Gastroesophageal sphincter (tissue), 4 donors: Measurements from ENCODE around the gene ZNF784. TPM values are rescaled to one million over a fixed set of nuclear protein-coding genes. Genes with fewer than 3 reads are reported as not detected.

Experiments
- ATAC-seq: fragments of 150-250 bp; one replicate; pipeline ENCODE4 v1.9.1; 2016; ENCODE audit warnings: mild to moderate bottlenecking, moderate library complexity
- H3K27ac ChIP-seq, 4 donors: fragments of 200-600 bp; sonication (generic) in 3 of 4; 1 replicate in 3 of 4; 2 replicates in 1 of 4; pipeline ENCODE4 v1.5.1; 2016 to 2019
- H3K27me3 ChIP-seq: fragments of 200-600 bp; sonication (generic); one replicate; pipeline ENCODE4 v1.5.1; 2019
- H3K36me3 ChIP-seq, 2 donors: fragments of 200-600 bp; sonication (generic); one replicate each; pipeline ENCODE4 v1.5.1; 2019; ENCODE audit warnings: control low read depth in 1 of 2
- H3K4me1 ChIP-seq, 3 donors: fragments of 200-600 bp; sonication (generic); 1 replicate in 2 of 3; 2 replicates in 1 of 3; pipeline ENCODE4 v1.5.1; 2016 to 2019; ENCODE audit warnings: control low read depth in 2 of 3
- H3K4me3 ChIP-seq, 2 donors: fragments of 200-600 bp; sonication (generic); one replicate each; pipeline ENCODE4 v1.5.1; 2019; ENCODE audit warnings: mild to moderate bottlenecking in 1 of 2, moderate library complexity in 1 of 2
- H3K9me3 ChIP-seq, 3 donors: fragments of 200-600 bp; sonication (generic); one replicate each; pipeline ENCODE4 v1.5.1; 2017 to 2019; ENCODE audit warnings: control low read depth in 2 of 3
- CTCF ChIP-seq, 4 experiments: fragments of 200-600 bp in 2 of 4; fragments of 450-650 bp in 2 of 4; sonication (generic) in 1 of 4; IDR thresholded peaks; one replicate each; pipeline ENCODE4 v1.5.1; 2017 to 2019; ENCODE audit warnings: antibody characterized with exemption in 4 of 4, mild to moderate bottlenecking in 2 of 4, moderate library complexity in 2 of 4
- EP300 ChIP-seq: sonication (generic); formaldehyde crosslinking; IDR thresholded peaks from one replicate; pipeline ENCODE4 v1.6.1; 2017; ENCODE audit warnings: antibody characterized with exemption, mild to moderate bottlenecking
- POLR2A ChIP-seq, 2 donors: fragments of 450-650 bp; IDR thresholded peaks; one replicate each; pipeline ENCODE4 v1.6.1; 2017; ENCODE audit warnings: antibody characterized with exemption in 2 of 2, mild to moderate bottlenecking in 2 of 2, moderate library complexity in 1 of 2
- POLR2AphosphoS5 ChIP-seq: sonication (generic); formaldehyde crosslinking; IDR thresholded peaks from one replicate; pipeline ENCODE4 v1.6.1; 2017; ENCODE audit warnings: antibody characterized with exemption
- WGBS, 2 donors: methylation state at CpG; one replicate each; pipeline ENCODE4 v1.1.5; 2018; ENCODE audit warnings: low coverage in 1 of 2; 5-methylcytosine and 5-hydroxymethylcytosine counted together
- total RNA-seq, 4 donors: library from RNA; depleted of rRNA; stranded (reverse); fragments of >200 nt; gene quantifications; one replicate each; pipeline ENCODE4 v1.1.0, GENCODE V29; 2016

ZNF784 gene
- total RNA-seq, 4 donors from 2014 or later: 0.54 to 8.1 (median 4.8) TPM

GRCh38 chr19:55658846-55659459, 34.6 kb upstream of the ZNF784 start:
- peaks cover 0 to 58% (median 39%) of the 10 kb centered on the region in 3 donors for H3K4me1 ChIP-seq
- ATAC-seq: no peak

GRCh38 chr19:55656988-55657747, 32.8 kb upstream of the ZNF784 start:
- peak overlapping the region in 1 of 2 donors; percentile 97 for H3K4me3 ChIP-seq
- no peaks in the 10 kb centered on the region for H3K9me3 ChIP-seq
- no peaks in the 10 kb centered on the region for H3K27me3 ChIP-seq
- ATAC-seq: no peak
- 48 to 55% methylated on average over 12 to 16 of the region's 18 CpGs for WGBS, 2 donors
- TF ChIP-seq POLR2A (IDR thresholded peaks at IDR 0.05): no peak
- TF ChIP-seq EP300: no peak
- no peak for TF ChIP-seq POLR2AphosphoS5
- no peak for TF ChIP-seq CTCF (IDR thresholded peaks at IDR 0.05)
- H3K4me1 ChIP-seq: peaks cover 0 to 70% (median 48%) of the 10 kb centered on the region in 3 donors
- no peak overlapping the region for H3K27ac ChIP-seq
- peaks cover 0 to 42% of the 10 kb centered on the region in 2 donors for H3K36me3 ChIP-seq

More at GRCh38 chr19:55658846-55659459, 34.6 kb upstream of the ZNF784 start:
- no peak for TF ChIP-seq EP300
- no peak for TF ChIP-seq CTCF (IDR thresholded peaks at IDR 0.05)
- no peak for TF ChIP-seq POLR2A (IDR thresholded peaks at IDR 0.05)
- no peak for TF ChIP-seq POLR2AphosphoS5
- H3K27me3 ChIP-seq: no peaks in the 10 kb centered on the region
- H3K9me3 ChIP-seq: no peaks in the 10 kb centered on the region
- H3K4me3 ChIP-seq: no peak overlapping the region
- no peak overlapping the region for H3K27ac ChIP-seq
- 80% methylated on average over 2 of the region's 37 CpGs; no CpG with 5 or more reads in 1 of the 2 donors for WGBS, 2 donors
- H3K36me3 ChIP-seq: peaks cover 0 to 54% of the 10 kb centered on the region in 2 donors

GRCh38 chr19:55656552-55656951, 32.2 kb upstream of the ZNF784 start:
- H3K4me3 ChIP-seq: peak overlapping the region in 1 of 2 donors; percentile 97
- H3K4me1 ChIP-seq: peaks cover 0 to 70% (median 48%) of the 10 kb centered on the region in 3 donors

GRCh38 chr19:55655648-55656040, 31.3 kb upstream of the ZNF784 start:
- whole genome bisulfite sequencing, 2 donors: 0% methylated on average over 1 to 14 of the region's 19 CpGs
- Histone ChIP-seq H3K27me3 (no peaks in the 10 kb centered on the region), H3K9me3 (no peaks in the 10 kb centered on the region), H3K4me3 (peak overlapping the region; percentile 71 to 97), H3K4me1 (peaks cover 0 to 66% (median 48%) of the 10 kb centered on the region in 3 donors), H3K27ac (peak overlapping the region in 3 of 4 donors; percentile 97 to 99 (median 98)), H3K36me3 (peaks cover 0 to 42% of the 10 kb centered on the region in 2 donors)
- TF ChIP-seq CTCF (IDR thresholded peaks at IDR 0.05) (no peak), POLR2AphosphoS5 (no peak), EP300 (no peak), POLR2A (IDR thresholded peaks at IDR 0.05) (no peak)
- ATAC-seq: no peak

More at GRCh38 chr19:55656552-55656951, 32.2 kb upstream of the ZNF784 start:
- TF ChIP-seq EP300: no peak
- no peak for TF ChIP-seq POLR2AphosphoS5
- TF ChIP-seq POLR2A (IDR thresholded peaks at IDR 0.05): no peak
- TF ChIP-seq CTCF (IDR thresholded peaks at IDR 0.05): no peak
- ATAC-seq: no peak
- Histone ChIP-seq H3K36me3 (peaks cover 0 to 42% of the 10 kb centered on the region in 2 donors), H3K27me3 (no peaks in the 10 kb centered on the region), H3K27ac (no peak overlapping the region), H3K9me3 (no peaks in the 10 kb centered on the region)
- 45 to 50% methylated on average over 7 of the region's 7 CpGs for WGBS, 2 donors
